Measurements from ENCODE around the gene MDN1.

Gene MDN1

DNA sequence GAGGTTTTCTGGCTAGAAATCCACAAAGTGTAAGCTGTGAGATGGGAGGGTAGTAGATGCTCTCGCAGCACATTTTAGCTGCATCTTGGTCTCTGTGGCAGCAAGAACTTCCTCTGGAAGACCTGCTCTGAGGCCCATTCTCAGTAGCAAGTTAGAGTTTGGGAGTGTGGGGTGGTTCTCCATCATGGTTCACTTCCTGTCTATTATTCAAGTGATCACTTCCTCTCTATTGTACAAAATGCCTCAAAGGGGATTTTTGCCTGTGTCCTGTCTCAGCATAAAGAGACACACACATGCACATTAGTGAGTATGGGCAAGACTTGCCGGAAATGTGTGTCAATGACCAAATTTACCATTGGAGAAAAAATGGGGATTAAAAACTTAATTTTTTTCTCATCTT, 223.5 kb downstream of the MDN1 start:
- DNase-seq: no peak

All from NCI-H1930 (cell line).